ENCODE results near the gene PACS1.
"Not testable (repeated sequence)": the region's sequence is repeated elsewhere in the genome, so short reads cannot be mapped to it uniquely, and the experiment has no call there.

PACS1 gene

GRCh38 chr11:66112601-66113499 lies 42.8 kb downstream of the PACS1 start:
- DNase-seq = no peak

GRCh38 chr11:66114957-66115356 lies 44.9 kb downstream of the PACS1 start:
- not testable (repeated sequence) for DNase-seq

- DNase-seq = no peak
Observed at GRCh38 chr11:66115638-66116301, 45.7 kb downstream of the PACS1 start.

- DNase-seq = no peak
Observed at GRCh38 chr11:66116576-66117361, 46.7 kb downstream of the PACS1 start.

GRCh38 chr11:66118847-66119246 lies 48.8 kb downstream of the PACS1 start:
- no peak for DNase-seq

- no peak for DNase-seq
Observed at GRCh38 chr11:66119348-66120133, 49.5 kb downstream of the PACS1 start.

GRCh38 chr11:66121466-66121865 lies 51.4 kb downstream of the PACS1 start:
- DNase-seq = no peak

GRCh38 chr11:66123902-66124301 lies 53.8 kb downstream of the PACS1 start:
- DNase-seq = no peak

GRCh38 chr11:66124564-66124963 lies 54.5 kb downstream of the PACS1 start:
- no peak for DNase-seq

GRCh38 chr11:66126064-66126463 lies 56.0 kb downstream of the PACS1 start:
- no peak for DNase-seq

- DNase-seq = no peak
Observed at GRCh38 chr11:66126808-66127555, 56.9 kb downstream of the PACS1 start.

GRCh38 chr11:66130978-66131377 lies 60.9 kb downstream of the PACS1 start:
- no peak for DNase-seq

- no peak for DNase-seq
Observed at GRCh38 chr11:66131937-66132632, 62.0 kb downstream of the PACS1 start.

- DNase-seq = no peak
Observed at GRCh38 chr11:66133216-66133775, 63.2 kb downstream of the PACS1 start.

- no peak for DNase-seq
Observed at GRCh38 chr11:66136752-66137123, 66.7 kb downstream of the PACS1 start.

GRCh38 chr11:66139817-66140404 lies 69.8 kb downstream of the PACS1 start:
- DNase-seq = no peak

- no peak for DNase-seq
Observed at GRCh38 chr11:66142370-66143263, 72.5 kb downstream of the PACS1 start.

- no peak for DNase-seq
Observed at GRCh38 chr11:66143264-66143566, 73.1 kb downstream of the PACS1 start.

GRCh38 chr11:66143996-66144678 lies 74.1 kb downstream of the PACS1 start:
- DNase-seq = no peak

All from NCI-H748 treated with DMSO at 0.1 percent for 48 hours (cell line).